GM12872 (cell line): ENCODE data around the gene GLRA3.

Experiments
- CTCF ChIP-seq: IDR thresholded peaks from 3 replicates; pipeline ENCODE4 v1.5.1; 2011; ENCODE audit warnings: low read depth, mild to moderate bottlenecking, low read length, moderate library complexity; ENCODE audit not compliant: insufficient read depth

The GLRA3 gene

GRCh38 chr4:174848596-174848995, 19.5 kb upstream of the GLRA3 start:
- TF ChIP-seq CTCF: no peak

- no peak for TF ChIP-seq CTCF
Measured at GRCh38 chr4:174847801-174848427, 18.9 kb upstream of the GLRA3 start.

- TF ChIP-seq CTCF: no peak
Measured at GRCh38 chr4:174835536-174835935, 6.5 kb upstream of the GLRA3 start.

GRCh38 chr4:174834477-174834876, 5.4 kb upstream of the GLRA3 start:
- no peak for TF ChIP-seq CTCF

- no peak for TF ChIP-seq CTCF
Measured at GRCh38 chr4:174826660-174827059, 2.4 kb downstream of the GLRA3 start.

GRCh38 chr4:174815282-174815681, 13.8 kb downstream of the GLRA3 start:
- TF ChIP-seq CTCF: no peak

GRCh38 chr4:174813292-174813691, 15.8 kb downstream of the GLRA3 start:
- no peak for TF ChIP-seq CTCF

GRCh38 chr4:174810834-174811233, 18.2 kb downstream of the GLRA3 start:
- TF ChIP-seq CTCF: no peak
